ENCODE measurements around the gene TMEM185A. TPM values are rescaled to one million over a fixed set of nuclear protein-coding genes. Genes with fewer than 3 reads are reported as not detected.
"Not testable (repeated sequence)": the region's sequence is repeated elsewhere in the genome, so short reads cannot be mapped to it uniquely, and the experiment has no call there.

The TMEM185A gene
- total RNA-seq, 1 donor from 2014 or later, result 31.4 TPM

- DNase-seq (ENCODE audit: extremely low spot score, unreplicated experiment), result no peak
- TF ChIP-seq CTCF (conservative IDR thresholded peaks at IDR 0.05), result no peak
- Mint-ChIP-seq H3K27me3 (peaks cover 2% of the 10 kb centered on the region), H3K27ac (peak overlapping the region; percentile 83), H3K4me1 (ENCODE audit: unreplicated experiment) (peaks cover 11% of the 10 kb centered on the region), H3K36me3 (no peaks in the 10 kb centered on the region), H3K4me3 (peak overlapping the region; percentile 94), H3K9me3 (no peaks in the 10 kb centered on the region)
Measured at GRCh38 chrX:149629730-149630387, 1.7 kb downstream of the TMEM185A start.

GRCh38 chrX:149628768-149629167 lies 2.8 kb downstream of the TMEM185A start:
- Mint-ChIP-seq H3K36me3 (no peaks in the 10 kb centered on the region), H3K4me3 (peak overlapping the region; percentile 94), H3K27me3 (no peaks in the 10 kb centered on the region), H3K9me3 (no peaks in the 10 kb centered on the region), H3K4me1 (ENCODE audit: unreplicated experiment) (peaks cover 11% of the 10 kb centered on the region), H3K27ac (no peak overlapping the region)
- no peak for DNase-seq (ENCODE audit: extremely low spot score, unreplicated experiment)
- no peak for TF ChIP-seq CTCF (conservative IDR thresholded peaks at IDR 0.05)

GRCh38 chrX:149628280-149628679 lies 3.3 kb downstream of the TMEM185A start:
- Mint-ChIP-seq H3K4me3 (no peak overlapping the region), H3K36me3 (no peaks in the 10 kb centered on the region), H3K9me3 (no peaks in the 10 kb centered on the region), H3K27ac (no peak overlapping the region), H3K27me3 (no peaks in the 10 kb centered on the region), H3K4me1 (ENCODE audit: unreplicated experiment) (peaks cover 11% of the 10 kb centered on the region)
- no peak for DNase-seq (ENCODE audit: extremely low spot score, unreplicated experiment)
- TF ChIP-seq CTCF (conservative IDR thresholded peaks at IDR 0.05), result no peak

GRCh38 chrX:149626829-149627228 lies 4.8 kb downstream of the TMEM185A start:
- not testable (repeated sequence) for H3K27me3 Mint-ChIP-seq

GRCh38 chrX:149619662-149620061 lies 11.9 kb downstream of the TMEM185A start:
- H3K27ac Mint-ChIP-seq; H3K36me3 Mint-ChIP-seq; H3K4me1 Mint-ChIP-seq (ENCODE audit: unreplicated experiment); DNase-seq (ENCODE audit: extremely low spot score, unreplicated experiment); H3K9me3 Mint-ChIP-seq; H3K27me3 Mint-ChIP-seq; H3K4me3 Mint-ChIP-seq: not testable (repeated sequence)

More at GRCh38 chrX:149626829-149627228, 4.8 kb downstream of the TMEM185A start:
- not testable (repeated sequence) for DNase-seq (ENCODE audit: extremely low spot score, unreplicated experiment); H3K4me3 Mint-ChIP-seq; H3K27ac Mint-ChIP-seq; H3K36me3 Mint-ChIP-seq; H3K9me3 Mint-ChIP-seq
- peaks cover 11% of the 10 kb centered on the region for H3K4me1 Mint-ChIP-seq (ENCODE audit: unreplicated experiment)

- H3K27ac Mint-ChIP-seq, result no peak overlapping the region
- no peaks in the 10 kb centered on the region for H3K36me3 Mint-ChIP-seq
- TF ChIP-seq CTCF (conservative IDR thresholded peaks at IDR 0.05), result no peak
- DNase-seq (ENCODE audit: extremely low spot score, unreplicated experiment), result no peak
- no peaks in the 10 kb centered on the region for H3K27me3 Mint-ChIP-seq
- no peaks in the 10 kb centered on the region for H3K4me1 Mint-ChIP-seq (ENCODE audit: unreplicated experiment)
- H3K9me3 Mint-ChIP-seq, result no peaks in the 10 kb centered on the region
- no peak overlapping the region for H3K4me3 Mint-ChIP-seq
Measured at GRCh38 chrX:149618871-149619270, 12.7 kb downstream of the TMEM185A start.
